Thoracic aorta (tissue), 2 donors: Measurements from ENCODE around the gene PRRT2. TPM values are rescaled to one million over a fixed set of nuclear protein-coding genes. Genes with fewer than 3 reads are reported as not detected.
"Not testable (repeated sequence)": the region's sequence is repeated elsewhere in the genome, so short reads cannot be mapped to it uniquely, and the experiment has no call there.

Source experiments
- ATAC-seq: fragments of 150-250 bp; one replicate; pipeline ENCODE4 v1.8.0; 2017; ENCODE audit warnings: low read depth; ENCODE audit not compliant: insufficient number of reproducible peaks, low FRiP score
- DNase-seq: peaks from one replicate; pipeline ENCODE4 v3.0.0-alpha.2; 2020; ENCODE audit warnings: low spot score
- H3K27ac ChIP-seq, 2 donors: fragments of 200-600 bp; sonication (generic); 1 replicate in 1 of 2; 2 replicates in 1 of 2; pipeline ENCODE4 v1.5.1; 2016; ENCODE audit warnings: mild to moderate bottlenecking in 2 of 2, moderate library complexity in 2 of 2
- H3K27me3 ChIP-seq: fragments of 200-600 bp; sonication (generic); replicated peaks from 2 replicates; pipeline ENCODE4 v1.6.0; 2016; ENCODE audit warnings: mild to moderate bottlenecking; ENCODE audit not compliant: insufficient read depth
- H3K36me3 ChIP-seq: fragments of 200-600 bp; sonication (generic); one replicate; pipeline ENCODE4 v1.5.1; 2016
- H3K4me1 ChIP-seq, 2 donors: fragments of 200-600 bp; sonication (generic); 1 replicate in 1 of 2; 2 replicates in 1 of 2; pipeline versions ENCODE4 v1.5.1 to v1.6.0; 2016; ENCODE audit warnings: low read depth in 2 of 2, mild to moderate bottlenecking in 1 of 2; ENCODE audit not compliant: control insufficient read depth in 1 of 2
- H3K4me3 ChIP-seq: fragments of 200-600 bp; sonication (generic); 2 replicates; pipeline ENCODE4 v1.5.1; 2016; ENCODE audit warnings: mild to moderate bottlenecking
- H3K9me3 ChIP-seq: fragments of 200-600 bp; sonication (generic); 2 replicates; pipeline ENCODE4 v1.5.1; 2016
- CTCF ChIP-seq: fragments of 200-600 bp; sonication (generic); IDR thresholded peaks from one replicate; pipeline ENCODE4 v1.5.1; 2019; ENCODE audit warnings: antibody characterized with exemption
- total RNA-seq, 2 donors: library from RNA; depleted of rRNA; stranded (reverse); fragments of >200 nt; gene quantifications; one replicate each; pipeline versions ENCODE4 v1.1.0 to v1.2.3, GENCODE V29; 2016

The PRRT2 gene
- total RNA-seq, 2 donors from 2014 or later = 39.4 to 40.8 TPM

GRCh38 chr16:29777576-29778350 is 34.2 kb upstream of the PRRT2 start, which contains the start of gene ZG16:
Gene ZG16 (plus strand): TSS chr16:29778256. CDS start chr16:29779267, 1,011 bp downstream.
- Histone ChIP-seq H3K27me3 (no peaks in the 10 kb centered on the region), H3K4me3 (no peak within 1 kb of the TSS), H3K4me1 (no peaks in the 10 kb centered on the region), H3K9me3 (no peaks in the 10 kb centered on the region), H3K27ac (no peak within 1 kb of the TSS), H3K36me3 (no peaks in the 10 kb centered on the region)
- DNase-seq (no peak), ATAC-seq (no peak)
- TF ChIP-seq CTCF = no peak

- TF ChIP-seq CTCF = no peak
- ATAC-seq (no peak), DNase-seq (no peak)
- H3K4me1 ChIP-seq = no peaks in the 10 kb centered on the region
- no peaks in the 10 kb centered on the region for H3K9me3 ChIP-seq
- H3K4me3 ChIP-seq = no peak overlapping the region
- no peaks in the 10 kb centered on the region for H3K27me3 ChIP-seq
- H3K27ac ChIP-seq = no peak overlapping the region
- H3K36me3 ChIP-seq = no peaks in the 10 kb centered on the region
Observed at GRCh38 chr16:29779474-29779873, 32.5 kb upstream of the PRRT2 start.

- not testable (repeated sequence) for H3K4me1 ChIP-seq, H3K27me3 ChIP-seq, ATAC-seq, DNase-seq, H3K4me3 ChIP-seq, H3K27ac ChIP-seq, H3K36me3 ChIP-seq, H3K9me3 ChIP-seq
Observed at GRCh38 chr16:29783094-29783953, 28.7 kb upstream of the PRRT2 start.

GRCh38 chr16:29784157-29784556 is 27.8 kb upstream of the PRRT2 start:
- no peaks in the 10 kb centered on the region for H3K36me3 ChIP-seq
- peaks cover 4 to 6% of the 10 kb centered on the region in 2 donors for H3K4me1 ChIP-seq
- H3K9me3 ChIP-seq = no peaks in the 10 kb centered on the region
- no peak overlapping the region for H3K27ac ChIP-seq
- no peak for ATAC-seq
- no peak for TF ChIP-seq CTCF
- no peak overlapping the region for H3K4me3 ChIP-seq
- no peak for DNase-seq
- H3K27me3 ChIP-seq = no peaks in the 10 kb centered on the region

- no peak for ATAC-seq
- H3K27ac ChIP-seq = no peak overlapping the region
- H3K9me3 ChIP-seq = no peaks in the 10 kb centered on the region
- DNase-seq = no peak
- H3K4me1 ChIP-seq = peaks cover 10 to 11% of the 10 kb centered on the region in 2 donors
- TF ChIP-seq CTCF = peak; percentile 86
- H3K27me3 ChIP-seq = no peaks in the 10 kb centered on the region
- peak overlapping the region; percentile 65 for H3K4me3 ChIP-seq
- H3K36me3 ChIP-seq = no peaks in the 10 kb centered on the region
Observed at GRCh38 chr16:29784901-29785500, 27.0 kb upstream of the PRRT2 start.

- not testable (repeated sequence) for H3K4me3 ChIP-seq, H3K27me3 ChIP-seq, H3K9me3 ChIP-seq, H3K27ac ChIP-seq, H3K36me3 ChIP-seq, DNase-seq, ATAC-seq
- peaks cover 10 to 22% of the 10 kb centered on the region in 2 donors for H3K4me1 ChIP-seq
Observed at GRCh38 chr16:29787155-29787554, 24.8 kb upstream of the PRRT2 start.
